ENCODE measurements around the gene CCDC12.
"Not testable (repeated sequence)": the region's sequence is repeated elsewhere in the genome, so short reads cannot be mapped to it uniquely, and the experiment has no call there.

- not testable (repeated sequence) for TF ChIP-seq SUZ12 (IDR thresholded peaks at IDR 0.05; ENCODE audit: extremely low read depth, insufficient read depth, insufficient read length); ZNF274 (IDR thresholded peaks at IDR 0.05; ENCODE audit: low read depth, low read length)
These were observed 12.4 kb downstream of the CCDC12 start for GRCh38 chr3:46964038-46964590.

Data from NT2/D1 (cell line).